HG03432 (cell line): ENCODE measurements around the gene LOXHD1.

ENCODE experiments used
- ATAC-seq: cut with Tn5 transposase; IDR thresholded peaks from one replicate; pipeline ENCODE4 v1.9.1; 2021; ENCODE audit warnings: mild to moderate bottlenecking, moderate library complexity; ENCODE audit not compliant: unreplicated experiment

Gene LOXHD1

DNA sequence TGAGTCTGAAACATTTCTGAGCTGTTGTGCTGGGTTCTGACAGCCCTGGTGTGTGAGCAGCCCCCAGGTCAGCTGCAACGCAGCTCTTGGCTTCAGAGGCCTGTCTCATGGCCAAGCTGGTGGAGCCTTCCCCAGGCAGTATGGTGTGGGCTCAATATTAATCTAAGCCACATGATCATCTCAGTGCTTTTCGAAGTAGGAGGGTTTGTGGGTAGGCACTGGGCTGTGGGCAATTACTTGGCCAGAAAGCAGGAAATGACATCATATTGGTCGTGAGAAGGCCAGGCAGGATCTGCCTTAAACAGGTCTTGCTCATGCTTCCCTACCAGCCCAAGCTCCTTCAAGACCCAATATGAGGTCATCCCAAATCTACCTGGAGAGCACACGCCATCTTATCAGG lies 26.9 kb downstream of the LOXHD1 start:
- ATAC-seq: no peak

GRCh38 chr18:46629361-46629760 lies 27.7 kb downstream of the LOXHD1 start:
- ATAC-seq: no peak

GRCh38 chr18:46628206-46628605 lies 28.8 kb downstream of the LOXHD1 start:
- no peak for ATAC-seq

GRCh38 chr18:46627136-46627535 lies 29.9 kb downstream of the LOXHD1 start:
- ATAC-seq: no peak

- no peak for ATAC-seq
Observed at GRCh38 chr18:46625069-46625468, 32.0 kb downstream of the LOXHD1 start.

GRCh38 chr18:46624127-46624526 lies 32.9 kb downstream of the LOXHD1 start:
- no peak for ATAC-seq

DNA sequence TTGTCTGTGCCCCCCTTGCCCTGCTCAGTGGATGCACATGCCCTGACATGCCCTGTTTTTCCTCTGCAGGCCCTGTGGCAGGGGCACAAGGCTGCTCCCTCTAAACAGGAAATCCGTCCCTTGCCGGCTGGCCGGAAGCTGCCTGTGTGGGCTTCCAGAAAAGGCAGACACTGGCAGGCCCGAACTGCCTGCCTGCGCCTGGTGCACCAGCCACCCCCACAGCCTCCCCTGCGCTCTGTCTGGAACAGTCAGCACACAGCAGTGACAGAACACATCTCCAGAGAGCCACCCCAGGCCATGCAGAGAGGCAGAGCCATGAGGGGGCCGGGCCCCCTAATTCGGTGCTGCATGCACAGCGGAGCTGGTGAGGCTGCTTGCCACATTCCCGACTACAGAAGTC lies 33.5 kb downstream of the LOXHD1 start:
- ATAC-seq: no peak

GRCh38 chr18:46622999-46623398 lies 34.0 kb downstream of the LOXHD1 start:
- no peak for ATAC-seq

GRCh38 chr18:46622451-46622850 lies 34.6 kb downstream of the LOXHD1 start:
- no peak for ATAC-seq

- no peak for ATAC-seq
Observed at GRCh38 chr18:46621871-46622270, 35.1 kb downstream of the LOXHD1 start.

DNA sequence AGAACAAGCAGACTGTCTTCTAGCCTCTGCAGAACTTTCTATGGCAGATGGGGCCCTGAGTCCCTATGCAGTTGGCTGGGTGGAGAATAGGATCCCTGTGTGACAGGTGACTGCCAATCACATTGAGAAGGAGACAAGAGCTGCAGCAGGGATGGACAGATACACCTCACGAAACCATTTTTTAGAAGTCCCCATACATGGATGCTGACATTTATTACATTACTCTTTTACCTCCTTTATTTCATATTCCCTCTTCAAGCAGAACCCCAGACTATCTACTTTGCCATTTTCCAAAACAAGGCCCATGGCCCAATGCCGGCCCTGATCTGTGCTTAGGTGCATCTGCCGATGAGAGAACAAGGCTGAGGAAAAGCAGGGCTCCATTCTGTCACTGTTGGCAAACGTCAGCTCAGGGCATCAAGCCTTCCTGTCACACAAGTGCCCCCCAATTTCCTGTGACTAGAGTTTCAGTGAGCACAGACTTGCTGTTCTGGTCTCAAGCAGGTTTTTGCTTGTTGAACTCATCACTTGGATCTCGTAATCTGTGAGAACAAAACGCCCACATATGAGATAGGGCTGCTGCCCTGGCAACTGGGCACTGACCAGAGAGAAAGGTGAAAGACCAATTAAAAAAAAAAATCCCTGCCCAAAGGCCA lies 35.8 kb downstream of the LOXHD1 start:
- no peak for ATAC-seq

DNA sequence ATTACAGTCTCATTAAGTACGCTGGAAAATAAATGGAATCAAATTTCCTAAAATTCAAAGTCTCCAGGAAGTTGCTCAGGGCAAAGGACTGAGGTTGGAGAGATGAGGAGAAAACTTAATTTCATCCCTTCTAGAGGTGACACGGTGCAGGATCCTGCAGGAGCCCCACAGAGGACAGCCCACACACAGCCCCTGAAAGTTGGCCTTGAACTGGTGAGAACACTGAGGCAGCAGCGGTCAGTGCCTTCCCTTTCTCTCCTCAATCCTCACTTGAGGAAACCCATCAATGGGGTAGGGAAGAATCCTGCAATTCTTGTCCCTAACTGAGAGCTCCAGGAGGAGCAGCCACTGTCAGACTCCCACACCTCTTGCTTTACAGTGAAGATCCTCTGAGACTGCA lies 37.5 kb downstream of the LOXHD1 start:
- no peak for ATAC-seq

DNA sequence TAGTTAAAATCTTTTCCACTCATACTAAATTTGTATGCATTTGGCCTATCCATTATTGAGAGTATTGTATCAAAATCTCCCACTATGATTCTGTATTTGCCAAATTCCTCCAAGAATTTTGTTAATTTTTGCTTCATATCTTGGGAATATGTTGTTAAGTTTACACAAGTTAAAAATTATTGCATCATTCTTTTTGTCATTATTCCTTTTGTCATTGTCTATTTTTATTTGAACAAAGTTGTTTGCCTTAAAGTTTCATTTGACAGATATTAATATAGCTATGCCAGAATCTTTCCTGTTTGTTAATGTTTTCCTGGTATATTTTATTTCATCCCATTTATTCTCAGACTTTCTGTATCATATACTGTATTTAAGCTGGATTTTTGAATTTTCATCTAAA lies 41.3 kb downstream of the LOXHD1 start:
- ATAC-seq: no peak

GRCh38 chr18:46609048-46609447 lies 48.0 kb downstream of the LOXHD1 start:
- no peak for ATAC-seq

GRCh38 chr18:46607926-46608325 lies 49.1 kb downstream of the LOXHD1 start:
- no peak for ATAC-seq

GRCh38 chr18:46601141-46601805 lies 55.7 kb downstream of the LOXHD1 start:
- ATAC-seq: no peak

GRCh38 chr18:46596119-46596518 lies 60.9 kb downstream of the LOXHD1 start:
- no peak for ATAC-seq

- no peak for ATAC-seq
Observed at GRCh38 chr18:46591783-46592391, 65.1 kb downstream of the LOXHD1 start.

- no peak for ATAC-seq
Observed at GRCh38 chr18:46590103-46590502, 66.9 kb downstream of the LOXHD1 start.

GRCh38 chr18:46588971-46589660 lies 67.9 kb downstream of the LOXHD1 start:
- no peak for ATAC-seq

DNA sequence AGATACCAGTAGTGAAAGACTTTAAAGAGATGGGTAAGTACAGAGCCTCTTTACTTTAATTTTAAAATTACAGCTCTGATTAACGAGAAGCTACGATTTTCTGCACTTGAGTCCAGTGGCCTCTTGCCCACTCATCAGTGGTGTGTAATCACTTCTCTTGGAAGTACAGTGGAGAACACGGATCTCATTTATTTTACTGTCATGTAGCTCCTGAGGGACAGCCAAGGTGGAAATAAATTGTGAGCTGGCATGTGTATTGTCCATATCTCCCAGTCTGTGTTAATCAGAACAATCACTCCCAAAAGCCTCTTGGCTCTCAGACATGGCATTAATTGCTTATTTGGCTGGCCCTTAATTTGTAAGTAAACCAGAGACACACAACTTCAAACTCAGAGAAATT lies 69.4 kb downstream of the LOXHD1 start:
- no peak for ATAC-seq

DNA sequence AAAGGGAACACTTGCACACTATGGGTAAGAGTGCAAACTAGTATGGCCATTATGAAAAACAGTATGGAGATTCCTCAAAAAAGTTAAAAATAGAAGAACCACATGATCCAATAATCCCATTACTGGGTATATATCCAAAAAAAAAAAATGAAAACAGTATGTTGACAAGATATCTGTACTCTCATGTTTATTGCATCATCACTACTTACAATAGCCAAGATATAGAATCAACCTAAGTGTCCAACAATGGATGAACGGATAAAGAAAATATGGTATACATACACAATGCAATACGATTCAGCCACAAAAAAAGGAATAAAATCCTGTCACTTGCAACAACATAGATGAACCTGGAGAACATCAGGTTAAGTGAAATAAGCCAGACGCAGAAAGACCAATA lies 73.3 kb downstream of the LOXHD1 start:
- no peak for ATAC-seq
